H1 (cell line): ENCODE measurements around the gene NUMB. TPM values are rescaled to one million over a fixed set of nuclear protein-coding genes. Genes with fewer than 3 reads are reported as not detected.

Experiments used
- CTCF ChIA-PET: fragments of 300-600 bp; sonication (Branson Sonifier 250); formaldehyde crosslinking; loops from one replicate; lab custom pipeline; 2021; ENCODE audit not compliant: partially characterized antibody; lab: Charles Lee
- POLR2A ChIA-PET: fragments of 300-600 bp; sonication (Branson Sonifier 250); formaldehyde crosslinking; loops from one replicate; lab custom pipeline; 2021; ENCODE audit warnings: inconsistent platforms; ENCODE audit not compliant: partially characterized antibody; lab: Charles Lee
- DNase-seq, 2 experiments: peaks; one replicate each; pipeline versions ENCODE4 v3.0.0 to v3.0.0-alpha.2; 2010 to 2022; ENCODE audit warnings: low spot score in 2 of 2, low read depth in 1 of 2, mixed read lengths in 1 of 2
- FAIRE-seq: peaks from 2 replicates; lab custom pipeline; 2011; peaks lifted over from hg19 to GRCh38; lab: Jason Lieb, UNC
- H2AFZ ChIP-seq: 2 replicates; pipeline ENCODE4 v1.8.1; 2012; ENCODE audit warnings: low read length, inconsistent platforms
- H2AK5ac ChIP-seq: 2 replicates; pipeline ENCODE4 v1.6.1; 2013; ENCODE audit warnings: low read depth, low read length
- H2BK120ac ChIP-seq: replicated peaks from 2 replicates; pipeline ENCODE3; 2013; ENCODE audit warnings: low read depth, low read length, inconsistent platforms
- H2BK12ac ChIP-seq: 2 replicates; pipeline ENCODE4 v1.6.1; 2013; ENCODE audit warnings: low read depth, low read length
- H2BK15ac ChIP-seq: 2 replicates; pipeline ENCODE4 v1.6.1; 2013; ENCODE audit warnings: low read length
- H2BK20ac ChIP-seq: 2 replicates; pipeline ENCODE4 v1.6.1; 2013; ENCODE audit warnings: low read length
- H2BK5ac ChIP-seq: 2 replicates; pipeline ENCODE4 v1.6.1; 2013; ENCODE audit warnings: low read depth, low read length
- H3K14ac ChIP-seq: 2 replicates; pipeline ENCODE4 v1.6.1; 2013; ENCODE audit warnings: inconsistent platforms; ENCODE audit not compliant: insufficient read length
- H3K18ac ChIP-seq: 2 replicates; pipeline ENCODE4 v1.6.1; 2013; ENCODE audit warnings: low read length; ENCODE audit errors: extremely low read depth
- H3K23ac ChIP-seq: 2 replicates; pipeline ENCODE4 v1.6.1; 2013; ENCODE audit warnings: inconsistent platforms; ENCODE audit not compliant: insufficient read length
- H3K23me2 ChIP-seq: 2 replicates; pipeline ENCODE4 v1.6.1; 2013; ENCODE audit warnings: low read depth, low read length
- H3K27ac ChIP-seq: 2 replicates; pipeline ENCODE4 v1.6.1; 2011; ENCODE audit warnings: low read depth, low read length, inconsistent platforms
- H3K27me3 ChIP-seq, 4 experiments: replicated peaks in 1 of 4; 1 replicate in 1 of 4; 2 replicates in 3 of 4; pipeline versions ENCODE4 v1.6.1 to v1.8.1; 2011 to 2013; ENCODE audit warnings: low read length in 3 of 4, mild to moderate bottlenecking in 3 of 4, inconsistent platforms in 2 of 4, mixed read lengths in 2 of 4, moderate library complexity in 1 of 4; ENCODE audit not compliant: control insufficient read depth in 3 of 4, insufficient read depth in 3 of 4; ENCODE audit errors: extremely low read depth in 1 of 4
- H3K36me3 ChIP-seq, 4 experiments: 2 replicates each; pipeline versions ENCODE4 v1.6.1 to v1.8.1; 2011 to 2013; ENCODE audit warnings: mild to moderate bottlenecking in 4 of 4, low read length in 3 of 4, moderate library complexity in 2 of 4, control low read depth in 1 of 4, inconsistent platforms in 1 of 4; ENCODE audit not compliant: insufficient read depth in 4 of 4, control insufficient read depth in 2 of 4
- H3K4ac ChIP-seq: replicated peaks from 2 replicates; pipeline ENCODE3; 2013; ENCODE audit warnings: low read length, low read depth, mixed read lengths, inconsistent platforms; ENCODE audit not compliant: insufficient read length
- H3K4me1 ChIP-seq, 4 experiments: replicated peaks in 1 of 4; 1 replicate in 1 of 4; 2 replicates in 3 of 4; pipeline versions ENCODE4 v1.6.1 to v1.8.1; 2011 to 2013; ENCODE audit warnings: low read length in 3 of 4, inconsistent platforms in 2 of 4, mixed read lengths in 1 of 4; ENCODE audit not compliant: insufficient read depth in 4 of 4, control insufficient read depth in 3 of 4
- H3K4me2 ChIP-seq, 2 experiments: 2 replicates each; pipeline versions ENCODE4 v1.6.1 to v1.8.1; 2011 to 2013; ENCODE audit warnings: low read depth in 2 of 2, low read length in 2 of 2, control low read depth in 1 of 2, inconsistent platforms in 1 of 2, mild to moderate bottlenecking in 1 of 2; ENCODE audit not compliant: insufficient read depth in 1 of 2
- H3K4me3 ChIP-seq, 4 experiments: fragments of 200-600, 300-600 bp in 1 of 4; sonication (generic), shearing (Covaris generic), sonication (Bioruptor Twin) in 1 of 4; 2 replicates each; pipeline versions ENCODE4 v1.5.1 to v1.8.1; 2011 to 2016; ENCODE audit warnings: low read length in 4 of 4, low read depth in 3 of 4, control low read depth in 2 of 4, inconsistent platforms in 2 of 4, mild to moderate bottlenecking in 2 of 4, mixed read lengths in 1 of 4, moderate library complexity in 1 of 4; ENCODE audit not compliant: insufficient read depth in 2 of 4; ENCODE audit errors: extremely low read depth in 1 of 4
- H3K56ac ChIP-seq: replicated peaks from 2 replicates; pipeline ENCODE3; 2013; ENCODE audit warnings: low read depth, mild to moderate bottlenecking, mixed read lengths, low read length, inconsistent platforms; ENCODE audit not compliant: insufficient read length
- H3K79me1 ChIP-seq: 2 replicates; pipeline ENCODE4 v1.6.1; 2013; ENCODE audit warnings: low read depth, low read length, control low read depth
- H3K79me2 ChIP-seq, 2 experiments: 2 replicates each; pipeline versions ENCODE4 v1.6.1 to v1.8.1; 2012 to 2013; ENCODE audit warnings: low read length in 2 of 2, mild to moderate bottlenecking in 2 of 2, inconsistent platforms in 1 of 2; ENCODE audit not compliant: insufficient read depth in 2 of 2, control insufficient read depth in 1 of 2
- H3K9ac ChIP-seq, 4 experiments: replicated peaks in 1 of 4; 1 replicate in 1 of 4; 2 replicates in 3 of 4; pipeline versions ENCODE4 v1.6.1 to v1.8.1; 2011 to 2013; ENCODE audit warnings: low read depth in 3 of 4, low read length in 3 of 4, control low read depth in 2 of 4, mild to moderate bottlenecking in 2 of 4, moderate library complexity in 2 of 4, inconsistent platforms in 1 of 4; ENCODE audit errors: extremely low read depth in 1 of 4
- H3K9me3 ChIP-seq, 2 experiments: 2 replicates each; pipeline versions ENCODE4 v1.6.1 to v1.8.1; 2012 to 2013; ENCODE audit warnings: mild to moderate bottlenecking in 2 of 2, moderate library complexity in 2 of 2, control low read depth in 1 of 2, inconsistent platforms in 1 of 2, low read depth in 1 of 2, low read length in 1 of 2, mixed read lengths in 1 of 2; ENCODE audit not compliant: insufficient read depth in 2 of 2
- H4K20me1 ChIP-seq, 2 experiments: replicated peaks in 1 of 2; 2 replicates each; pipeline versions ENCODE3 to v1.8.1; 2011 to 2013; ENCODE audit warnings: inconsistent platforms in 2 of 2, low read length in 2 of 2, mild to moderate bottlenecking in 1 of 2; ENCODE audit not compliant: insufficient read depth in 2 of 2, control insufficient read depth in 1 of 2
- H4K5ac ChIP-seq: 2 replicates; pipeline ENCODE4 v1.6.1; 2013; ENCODE audit warnings: low read length, low read depth, mixed read lengths, inconsistent platforms; ENCODE audit not compliant: insufficient read length
- H4K8ac ChIP-seq: 2 replicates; pipeline ENCODE4 v1.8.0; 2013; ENCODE audit warnings: mild to moderate bottlenecking, moderate library complexity, low read length, inconsistent platforms; ENCODE audit not compliant: insufficient read depth; ENCODE audit errors: extremely low read depth
- H4K91ac ChIP-seq: replicated peaks from 2 replicates; pipeline ENCODE3; 2013; ENCODE audit warnings: low read length, mixed read lengths, inconsistent platforms; ENCODE audit not compliant: insufficient read length
- BCL11A ChIP-seq, 2 experiments: IDR thresholded peaks; one replicate each; pipeline ENCODE4 v1.6.1; 2011; ENCODE audit warnings: low read depth in 2 of 2, low read length in 2 of 2, mild to moderate bottlenecking in 2 of 2
- CBX5 ChIP-seq: fragments of 300-800, 300-1000 bp; sonication (generic); IDR thresholded peaks from 2 replicates; pipeline ENCODE4 v1.7.1; 2016; ENCODE audit warnings: antibody characterized with exemption, low read length, low read depth
- EP300 ChIP-seq, 2 experiments: IDR thresholded peaks; 1 replicate in 1 of 2; 2 replicates in 1 of 2; pipeline ENCODE4 v1.6.1; 2011 to 2012; ENCODE audit warnings: low read depth in 2 of 2, low read length in 2 of 2, mild to moderate bottlenecking in 2 of 2, borderline replicate concordance in 1 of 2, inconsistent platforms in 1 of 2, moderate library complexity in 1 of 2
- GTF2F1 ChIP-seq: IDR thresholded peaks from 2 replicates; pipeline ENCODE4 v1.6.1; 2012; ENCODE audit warnings: low read depth, low read length, improper control_type of control experiment, borderline replicate concordance
- HDAC2 ChIP-seq, 2 experiments: fragments of 300-600 bp in 1 of 2; sonication (generic) in 1 of 2; IDR thresholded peaks; 2 replicates each; pipeline ENCODE4 v1.6.1; 2011 to 2012; ENCODE audit warnings: low read depth in 2 of 2, low read length in 2 of 2, mild to moderate bottlenecking in 2 of 2, moderate library complexity in 2 of 2, borderline replicate concordance in 1 of 2, inconsistent platforms in 1 of 2
- JUND ChIP-seq: IDR thresholded peaks from 2 replicates; pipeline ENCODE4 v1.6.1; 2011; ENCODE audit warnings: mild to moderate bottlenecking, improper control_type of control experiment, low read length
- POLR2AphosphoS5 ChIP-seq: IDR thresholded peaks from 2 replicates; pipeline ENCODE4 v1.6.1; 2011; ENCODE audit warnings: low read depth, low read length
- SP2 ChIP-seq: IDR thresholded peaks from 2 replicates; pipeline ENCODE4 v1.6.1; 2012; ENCODE audit warnings: mild to moderate bottlenecking, low read length, inconsistent platforms
- TAF1 ChIP-seq: IDR thresholded peaks from 2 replicates; pipeline ENCODE4 v1.6.1; 2011; ENCODE audit warnings: mild to moderate bottlenecking, low read depth, low read length
- YY1 ChIP-seq: IDR thresholded peaks from 2 replicates; pipeline ENCODE4 v1.6.1; 2011; ENCODE audit warnings: low read depth, mild to moderate bottlenecking, low read length
- WGBS, 2 experiments: shearing (Covaris generic) in 1 of 2; methylation state at CpG; one replicate each; pipeline versions ENCODE4 v1.1.6 to v1.1.7; 2013 to 2015; ENCODE audit warnings: low lambda C conversion rate in 2 of 2, mixed read lengths in 2 of 2, inconsistent platforms in 1 of 2, low coverage in 1 of 2, missing lambda C conversion rate in 1 of 2; ENCODE audit not compliant: insufficient replicate concordance in 2 of 2, insufficient coverage in 1 of 2, insufficient read length in 1 of 2; ENCODE audit errors: extremely low coverage in 1 of 2, missing lambda C conversion rate in 1 of 2; 5-methylcytosine and 5-hydroxymethylcytosine counted together
- polyA plus RNA-seq, 7 experiments: library from polyadenylated mRNA; depleted of rRNA in 3 of 7; stranded (reverse) in 5 of 7; unstranded in 2 of 7; fragments of >200 nt in 5 of 7; fragments of 200-250 nt in 2 of 7; gene quantifications; 1 replicate in 5 of 7; 2 replicates in 1 of 7; 4 replicates in 1 of 7; pipeline versions ENCODE4 v1.2.1 to v1.2.3, GENCODE V29; 2011 to 2013; ENCODE audit warnings: missing spikeins in 2 of 7, mixed read lengths in 2 of 7
- total RNA-seq: library from RNA; stranded (reverse); fragmentation: NEBNext Ultra II Directional; extraction: Animal tissue kit (Norgen Biotek cat#: 25700); gene quantifications from 2 replicates; pipeline ENCODE4 v1.2.1, GENCODE V29; 2021
- TF ChIP-seq, protein P1 (sequence below): IDR thresholded peaks from 2 replicates; pipeline ENCODE4 v1.6.1; 2011; ENCODE audit warnings: low read length, improper control_type of control experiment

The NUMB gene
- total and polyA plus RNA-seq, 2 of the 8 experiments (the other 6 are each of a cell fraction or from before 2014, with no cell fraction given): 54.3 to 78.1 TPM

DNA sequence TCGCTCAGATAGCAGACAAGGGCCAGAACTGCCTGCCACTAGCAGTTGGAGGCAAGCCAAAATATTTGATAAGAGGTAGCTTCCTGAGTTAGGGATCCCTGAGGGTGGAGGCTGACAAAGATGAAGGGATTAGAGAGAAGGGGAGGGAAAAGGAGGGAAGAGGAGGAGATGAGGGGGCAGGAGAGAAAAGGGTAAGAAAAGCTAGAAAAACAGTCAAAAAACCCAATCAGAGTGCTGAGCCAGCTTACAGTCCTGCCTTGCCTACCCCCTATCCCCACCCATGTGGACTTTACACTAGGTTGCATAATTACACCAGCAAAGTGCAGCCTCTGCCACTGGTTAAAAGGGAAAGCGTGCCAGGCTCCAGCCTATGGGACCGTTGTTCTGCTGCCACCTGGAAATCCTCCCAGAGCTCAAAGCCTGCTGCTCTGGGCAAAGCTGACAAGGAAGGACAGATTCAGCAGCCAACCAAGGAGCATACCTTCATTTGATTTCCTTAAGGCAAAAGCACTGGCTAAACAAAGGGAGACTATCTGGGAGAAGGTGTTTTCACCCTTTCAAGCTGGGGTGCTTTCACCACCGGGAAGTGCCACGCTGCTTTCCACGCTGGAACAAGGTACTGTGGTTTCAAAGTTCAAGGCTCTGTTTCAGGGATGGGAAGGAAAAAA lies 3.8 kb upstream of the NUMB start:
- Histone ChIP-seq H3K4ac (no peak overlapping the region), H2AK5ac (no peak overlapping the region), H4K91ac (no peak overlapping the region), H2BK15ac (no peak overlapping the region), H2BK5ac (peak overlapping the region; percentile 5; the same call in 1 of the 2 replicates), H2BK20ac (no peak overlapping the region), H3K27ac (no peak overlapping the region), H3K9me3 (no peaks in the 10 kb centered on the region), H2AFZ (peak overlapping the region; percentile 74; the same call in 1 of the 2 replicates), H3K27me3 (no peaks in the 10 kb centered on the region), H3K4me2 (no peak overlapping the region), H3K79me1 (no peaks in the 10 kb centered on the region; the same call in 1 of the 2 replicates), H3K18ac (no peak overlapping the region), H4K8ac (no peak overlapping the region), H3K56ac (no peak overlapping the region), H3K79me2 (peaks cover 0 to 3% of the 10 kb centered on the region in 2 experiments; a peak in 2 of 4 replicates), H2BK120ac (no peak overlapping the region), H3K4me3 (no peak overlapping the region), H3K36me3 (no peaks in the 10 kb centered on the region), H4K20me1 (no peaks in the 10 kb centered on the region), H3K23ac (no peak overlapping the region), H3K4me1 (peaks cover 0 to 6% (median 2%) of the 10 kb centered on the region in 4 experiments; a peak in 3 of 7 replicates), H3K9ac (no peak overlapping the region), H2BK12ac (no peak overlapping the region), H3K23me2 (peaks cover 2% of the 10 kb centered on the region), H3K14ac (no peak overlapping the region), H4K5ac (no peak overlapping the region)
- POLR2A ChIA-PET: interaction anchor here (0.8 to 1.9 kb wide), 3 partner anchors 10 to 196 kb away, joined by 3 to 5 read pairs (median 5); partner anchors contain the start of gene RIOX1
- 71% methylated on average over 6 of the region's 6 CpGs; no CpG with 5 or more reads in 1 of the 2 experiments for WGBS, 2 experiments
- FAIRE-seq: no peak
- CTCF ChIA-PET: interaction anchor here (0.6 to 2.8 kb wide), 8 partner anchors 10 to 289 kb away, joined by 3 to 24 read pairs (median 4); no protein-coding TSS in a partner anchor
- no peak for DNase-seq
- TF ChIP-seq SP2: no peak
- no peak for TF ChIP-seq JUND
- TF ChIP-seq BCL11A (IDR thresholded peaks at IDR 0.05; ENCODE audit: low read depth in 2 of 2, low read length in 2 of 2): no peak
- TF ChIP-seq YY1: no peak
- TF ChIP-seq POLR2AphosphoS5: no peak
- TF ChIP-seq, protein P1, sequence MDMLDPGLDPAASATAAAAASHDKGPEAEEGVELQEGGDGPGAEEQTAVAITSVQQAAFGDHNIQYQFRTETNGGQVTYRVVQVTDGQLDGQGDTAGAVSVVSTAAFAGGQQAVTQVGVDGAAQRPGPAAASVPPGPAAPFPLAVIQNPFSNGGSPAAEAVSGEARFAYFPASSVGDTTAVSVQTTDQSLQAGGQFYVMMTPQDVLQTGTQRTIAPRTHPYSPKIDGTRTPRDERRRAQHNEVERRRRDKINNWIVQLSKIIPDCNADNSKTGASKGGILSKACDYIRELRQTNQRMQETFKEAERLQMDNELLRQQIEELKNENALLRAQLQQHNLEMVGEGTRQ: no peak
- no peak for TF ChIP-seq HDAC2 (IDR thresholded peaks at IDR 0.05; ENCODE audit: borderline replicate concordance in 1 of 2, low read depth in 2 of 2, low read length in 2 of 2)
- TF ChIP-seq EP300 (IDR thresholded peaks at IDR 0.05; ENCODE audit: borderline replicate concordance in 1 of 2, low read depth in 2 of 2, low read length in 2 of 2): no peak
- TF ChIP-seq CBX5: no peak
- no peak for TF ChIP-seq TAF1
- TF ChIP-seq GTF2F1: no peak
